ENCODE data around the gene TMEM128. TPM values are rescaled to one million over a fixed set of nuclear protein-coding genes. Genes with fewer than 3 reads are reported as not detected.

TMEM128 gene
- polyA plus RNA-seq, 1 of the 3 experiments (the other 2 are of a cell fraction): 33.7 TPM

- Histone ChIP-seq H3K79me2 (ENCODE audit: insufficient read depth) (peaks cover 86% of the 10 kb centered on the region), H3K9ac (no peak overlapping the region), H4K20me1 (ENCODE audit: insufficient read depth) (peaks cover 10% of the 10 kb centered on the region; the same call in 1 of the 2 replicates), H3K4me1 (ENCODE audit: control insufficient read depth in 1 of 2, insufficient read depth in 2 of 2, low read depth in 1 of 2, low read length in 1 of 2) (peaks cover 7 to 15% of the 10 kb centered on the region in 2 experiments; a peak in 3 of 4 replicates), H2AFZ (ENCODE audit: low read depth) (no peak overlapping the region), H3K27me3 (ENCODE audit: insufficient read depth) (no peaks in the 10 kb centered on the region), H3K36me3 (replicated peaks in 1 of 2; ENCODE audit: control insufficient read depth in 1 of 2, insufficient read depth in 2 of 2, low read length in 1 of 2) (peaks cover 0 to 10% of the 10 kb centered on the region in 2 experiments), H3K27ac (ENCODE audit: low read depth in 2 of 2, low read length in 1 of 2) (no peak overlapping the region), H3K4me2 (no peak overlapping the region), H3F3A (replicated peaks; ENCODE audit: insufficient read depth) (no peaks in the 10 kb centered on the region), H3K9me2 (no peaks in the 10 kb centered on the region), H3K4me3 (ENCODE audit: low read depth in 2 of 2, low read length in 1 of 2) (no peak overlapping the region), H3K9me3 (no peaks in the 10 kb centered on the region)
- ChIA-PET CTCF (interaction anchor here (0.9 to 1.3 kb wide), 2 partner anchors 20 to 41 kb away, joined by 3 to 4 read pairs; no protein-coding TSS in a partner anchor), POLR2A (no interaction called here)
- WGBS (ENCODE audit: low lambda C conversion rate): 100% methylated on average over 3 of the region's 3 CpGs
- no peak for DNase-seq
- TF ChIP-seq POLR2AphosphoS5 (IDR thresholded peaks at IDR 0.05; ENCODE audit: low read depth, low read length): no peak
- no peak for TF ChIP-seq EZH2phosphoT487 (IDR thresholded peaks at IDR 0.05; ENCODE audit: borderline replicate concordance, low read depth)
- TF ChIP-seq TCF12 (IDR thresholded peaks at IDR 0.05): no peak
- TF ChIP-seq ELF1 (IDR thresholded peaks at IDR 0.05): no peak
- TF ChIP-seq MXI1 (IDR thresholded peaks at IDR 0.05; ENCODE audit: low read depth, low read length): no peak
- TF ChIP-seq FOSL2 (IDR thresholded peaks at IDR 0.05; ENCODE audit: borderline replicate concordance, low read depth): no peak
Observed at GRCh38 chr4:4293279-4293678, 45.3 kb upstream of the TMEM128 start.

DNA sequence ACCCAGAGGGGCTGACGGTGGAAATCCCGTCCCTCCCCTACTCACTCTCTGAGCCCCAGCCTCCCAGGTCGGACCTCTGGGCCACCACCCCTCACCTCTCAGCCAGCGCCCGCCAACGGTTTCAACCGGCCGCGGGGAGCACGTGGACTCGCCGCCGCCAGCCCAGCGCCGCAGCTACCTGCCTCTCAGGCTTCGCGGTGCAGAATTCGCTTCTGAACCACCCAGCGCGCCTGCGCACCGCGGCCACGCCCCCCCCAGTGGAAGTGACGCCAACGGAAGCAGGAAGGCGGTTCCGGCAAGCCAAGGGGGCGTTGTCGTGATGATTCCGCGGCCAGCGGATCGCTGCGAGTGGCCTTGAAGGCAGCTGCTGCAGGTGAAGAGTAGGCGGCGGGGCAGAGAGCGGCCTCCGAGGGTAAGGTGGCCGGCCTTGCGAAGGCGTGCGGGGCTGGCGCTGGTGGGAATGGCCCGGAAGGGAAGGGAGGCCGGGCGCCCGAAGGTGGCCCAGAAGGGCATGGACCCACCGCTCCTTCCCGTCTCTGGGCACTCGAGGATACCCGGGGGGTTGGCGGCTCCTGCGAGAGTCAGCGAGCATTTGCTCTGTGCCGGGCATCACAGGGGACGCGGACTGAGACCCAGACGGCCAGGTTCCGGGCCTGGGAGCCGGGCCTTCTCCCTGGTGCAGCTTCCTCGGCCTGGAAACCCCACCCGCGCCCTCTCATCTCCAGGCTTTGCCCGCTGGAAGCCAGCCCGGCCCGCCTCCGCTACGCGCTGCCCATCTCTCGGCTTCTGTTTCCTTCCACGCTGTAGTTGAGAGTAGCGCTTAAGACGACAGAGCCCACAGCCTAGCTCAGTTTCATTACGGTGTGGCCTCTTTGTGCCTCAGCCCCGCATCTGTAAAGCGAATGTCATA, 42.2 kb upstream of the TMEM128 start, which contains the start of the genes LYAR and ZBTB49:
Gene LYAR (minus strand): TSS at position 214 of the 910 bp plus-strand sequence. CDS start 6,412 bp downstream, outside the sequence.
Gene ZBTB49 (plus strand): TSS at position 311 of the 910 bp plus-strand sequence. CDS start 9,695 bp downstream, outside the sequence.
- Histone ChIP-seq H3K27me3 (ENCODE audit: insufficient read depth) (no peaks in the 10 kb centered on the region), H3K9me3 (no peaks in the 10 kb centered on the region), H4K20me1 (ENCODE audit: insufficient read depth) (peaks cover 7% of the 10 kb centered on the region; the same call in 1 of the 2 replicates), H3K9me2 (no peaks in the 10 kb centered on the region), H3K9ac (peak within 1 kb of the TSS; percentile 69), H2AFZ (ENCODE audit: low read depth) (peak within 1 kb of the TSS; percentile 89), H3K4me1 (ENCODE audit: control insufficient read depth in 1 of 2, insufficient read depth in 2 of 2, low read depth in 1 of 2, low read length in 1 of 2) (peaks cover 7 to 15% of the 10 kb centered on the region in 2 experiments; a peak in 3 of 4 replicates), H3K79me2 (ENCODE audit: insufficient read depth) (peaks cover 86% of the 10 kb centered on the region), H3K4me2 (peak within 1 kb of the TSS; percentile 83), H3K36me3 (replicated peaks in 1 of 2; ENCODE audit: control insufficient read depth in 1 of 2, insufficient read depth in 2 of 2, low read length in 1 of 2) (peaks cover 7 to 21% of the 10 kb centered on the region in 2 experiments), H3F3A (replicated peaks; ENCODE audit: insufficient read depth) (no peaks in the 10 kb centered on the region), H3K4me3 (ENCODE audit: low read depth in 2 of 2, low read length in 1 of 2) (peak within 1 kb of the TSS; percentile 78 to 98), H3K27ac (ENCODE audit: low read depth in 2 of 2, low read length in 1 of 2) (peak within 1 kb of the TSS; percentile 51 to 65; a peak in 2 of 4 replicates)
- WGBS (ENCODE audit: low lambda C conversion rate): 4% methylated on average over 18 of the region's 77 CpGs
- CTCF ChIA-PET: interaction anchor here (1.3 kb wide), 1 partner anchor 41 kb away, joined by 4 read pairs; no protein-coding TSS in a partner anchor
- POLR2A ChIA-PET: no interaction called here
- DNase-seq: peak; percentile 97
- TF ChIP-seq ELF1 (IDR thresholded peaks at IDR 0.05) (peak; percentile 76), FOXJ3 (CRISPR knock-in tag; IDR thresholded peaks at IDR 0.05) (no peak; the same call in 1 of the 2 replicates), MXI1 (IDR thresholded peaks at IDR 0.05; ENCODE audit: low read depth, low read length) (peak; percentile 99), MEF2A (IDR thresholded peaks at IDR 0.05; ENCODE audit: borderline replicate concordance, low read depth) (no peak), CHD2 (IDR thresholded peaks at IDR 0.05; ENCODE audit: low read length, partially characterized antibody) (peak; percentile 52), SMC3 (IDR thresholded peaks at IDR 0.05; ENCODE audit: low read depth, low read length) (no peak), USF2 (IDR thresholded peaks at IDR 0.05; ENCODE audit: borderline replicate concordance, low read depth, low read length) (no peak), GABPA (IDR thresholded peaks at IDR 0.05; ENCODE audit: low read depth) (peak; percentile 90), NRF1 (IDR thresholded peaks at IDR 0.05; ENCODE audit: low read depth, low read length) (peak; percentile 87), SIN3A (IDR thresholded peaks at IDR 0.05; ENCODE audit: borderline replicate concordance, low read depth, low read length) (peak; percentile 90; the same call in 1 of the 2 replicates), TAF1 (IDR thresholded peaks at IDR 0.05; ENCODE audit: borderline replicate concordance, low read depth, low read length) (peak; percentile 70), FOXM1 (IDR thresholded peaks at IDR 0.05; ENCODE audit: low read depth) (no peak), USF1 (IDR thresholded peaks at IDR 0.05; ENCODE audit: borderline replicate concordance, low read depth) (peak; percentile 62; the same call in 1 of the 2 replicates), YY1 (IDR thresholded peaks at IDR 0.05; ENCODE audit: low read depth) (peak; percentile 39; the same call in 1 of the 2 replicates), EZH2phosphoT487 (IDR thresholded peaks at IDR 0.05; ENCODE audit: borderline replicate concordance, low read depth) (no peak), PBX3 (IDR thresholded peaks at IDR 0.05) (no peak), RXRA (IDR thresholded peaks at IDR 0.05; ENCODE audit: borderline replicate concordance, low read depth) (no peak), GATA2 (CRISPR knock-in tag; IDR thresholded peaks at IDR 0.05) (no peak), POLR2AphosphoS5 (IDR thresholded peaks at IDR 0.05; ENCODE audit: low read depth, low read length) (peak; percentile 88), JUND (IDR thresholded peaks at IDR 0.05) (no peak), RAD21 (IDR thresholded peaks at IDR 0.05; ENCODE audit: low read length) (no peak)
- TF ChIP-seq, protein P1, sequence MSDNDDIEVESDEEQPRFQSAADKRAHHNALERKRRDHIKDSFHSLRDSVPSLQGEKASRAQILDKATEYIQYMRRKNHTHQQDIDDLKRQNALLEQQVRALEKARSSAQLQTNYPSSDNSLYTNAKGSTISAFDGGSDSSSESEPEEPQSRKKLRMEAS (IDR thresholded peaks at IDR 0.05; ENCODE audit: low read depth): peak; percentile 97

Data from SK-N-SH (cell line).